Esophagus squamous epithelium (tissue), 5 donors: ENCODE measurements around the gene PSMB5. TPM values are rescaled to one million over a fixed set of nuclear protein-coding genes. Genes with fewer than 3 reads are reported as not detected.
"Not testable (repeated sequence)": the region's sequence is repeated elsewhere in the genome, so short reads cannot be mapped to it uniquely, and the experiment has no call there.

Experiments
- DNase-seq: peaks from one replicate; lab custom pipeline; 2025; lab: John Stamatoyannopoulos, UW
- H3K27ac ChIP-seq, 4 donors: fragments of 200-600 bp; sonication (generic); one replicate each; pipeline ENCODE4 v1.5.1; 2016 to 2019; ENCODE audit warnings: mild to moderate bottlenecking in 1 of 4
- H3K27me3 ChIP-seq, 4 donors: fragments of 200-600 bp; sonication (generic); 1 replicate in 3 of 4; 2 replicates in 1 of 4; pipeline versions ENCODE4 v1.5.1 to v1.6.0; 2017 to 2021; ENCODE audit warnings: antibody characterized with exemption in 1 of 4
- H3K36me3 ChIP-seq, 3 donors: fragments of 200-600 bp; sonication (generic); one replicate each; pipeline ENCODE4 v1.5.1; 2016 to 2019
- H3K4me1 ChIP-seq, 3 donors: fragments of 200-600 bp; sonication (generic); one replicate each; pipeline ENCODE4 v1.5.1; 2017 to 2019
- H3K4me3 ChIP-seq, 4 donors: fragments of 200-600 bp; sonication (generic); 1 replicate in 3 of 4; 2 replicates in 1 of 4; pipeline ENCODE4 v1.5.1; 2016 to 2019; ENCODE audit warnings: mild to moderate bottlenecking in 2 of 4, moderate library complexity in 1 of 4
- H3K9me3 ChIP-seq, 3 donors: fragments of 200-600 bp; sonication (generic); one replicate each; pipeline ENCODE4 v1.5.1; 2016 to 2019
- CTCF ChIP-seq, 6 experiments: fragments of 450-650 bp in 4 of 6; fragments of 200-600 bp in 2 of 6; sonication (generic) in 2 of 6; IDR thresholded peaks; one replicate each; pipeline ENCODE4 v1.5.1; 2016 to 2019; ENCODE audit warnings: antibody characterized with exemption in 6 of 6, mild to moderate bottlenecking in 4 of 6, moderate library complexity in 4 of 6
- POLR2A ChIP-seq, 4 donors: fragments of 450-650 bp; IDR thresholded peaks; one replicate each; pipeline ENCODE4 v1.6.1; 2017; ENCODE audit warnings: antibody characterized with exemption in 4 of 4, mild to moderate bottlenecking in 4 of 4, moderate library complexity in 3 of 4
- WGBS, 2 donors: methylation state at CpG; one replicate each; pipeline ENCODE4 v1.1.5; 2018; 5-methylcytosine and 5-hydroxymethylcytosine counted together
- intact Hi-C: fragments of 100-400 bp; cut with DNase I; formaldehyde crosslinking; loops from one replicate; pipeline ENCODE4 v1.15.0; 2022
- total RNA-seq, 4 donors: library from RNA; depleted of rRNA; stranded (reverse); fragments of >200 nt; gene quantifications; one replicate each; pipeline ENCODE4 v1.1.0, GENCODE V29; 2016
- donor health status: DM: yes; HTN: yes; CAD: no.

PSMB5 gene
- total RNA-seq, 4 donors from 2014 or later, result 140 to 185 (median 153) TPM

- H3K4me3 ChIP-seq, result no peak overlapping the region
- WGBS, 2 donors, result 33 to 34% methylated on average over 3 of the region's 3 CpGs
- H3K27ac ChIP-seq, result peak overlapping the region in 1 of 4 donors; percentile 88
- no peaks in the 10 kb centered on the region for H3K27me3 ChIP-seq
- intact Hi-C loops, result no loop called here
- H3K36me3 ChIP-seq, result no peaks in the 10 kb centered on the region
- no peak for DNase-seq
- no peaks in the 10 kb centered on the region for H3K9me3 ChIP-seq
- no peak for TF ChIP-seq CTCF (IDR thresholded peaks at IDR 0.05)
- peaks cover 6 to 41% (median 10%) of the 10 kb centered on the region in 3 donors for H3K4me1 ChIP-seq
Measured at GRCh38 chr14:23008831-23009230, 25.9 kb downstream of the PSMB5 start.

GRCh38 chr14:23006544-23007419 lies 27.9 kb downstream of the PSMB5 start:
- Histone ChIP-seq H3K4me1 (peaks cover 6 to 41% (median 10%) of the 10 kb centered on the region in 3 donors), H3K36me3 (no peaks in the 10 kb centered on the region), H3K4me3 (peak overlapping the region; percentile 50 to 87 (median 71)), H3K9me3 (no peaks in the 10 kb centered on the region), H3K27me3 (no peaks in the 10 kb centered on the region), H3K27ac (peak overlapping the region; percentile 91 to 97 (median 94))
- DNase-seq, result peak; percentile 89
- TF ChIP-seq CTCF (IDR thresholded peaks at IDR 0.05), result no peak
- peak in 2 of 4 donors; percentile 78 to 87 for TF ChIP-seq POLR2A (IDR thresholded peaks at IDR 0.05)
- intact Hi-C loops, result no loop called here
- WGBS, 2 donors, result 1% methylated on average over 22 to 41 of the region's 62 CpGs

- Histone ChIP-seq H3K27ac (peak overlapping the region; percentile 91 to 97 (median 94)), H3K27me3 (no peaks in the 10 kb centered on the region), H3K9me3 (no peaks in the 10 kb centered on the region), H3K36me3 (no peaks in the 10 kb centered on the region), H3K4me1 (peaks cover 6 to 41% (median 10%) of the 10 kb centered on the region in 3 donors), H3K4me3 (peak overlapping the region; percentile 50 to 87 (median 71))
- WGBS, 2 donors, result 50% methylated on average over 5 of the region's 5 CpGs
- TF ChIP-seq CTCF (IDR thresholded peaks at IDR 0.05), result no peak
- TF ChIP-seq POLR2A (IDR thresholded peaks at IDR 0.05), result no peak
- no peak for DNase-seq
- intact Hi-C loops, result no loop called here
Measured at GRCh38 chr14:23006188-23006534, 28.5 kb downstream of the PSMB5 start.

GRCh38 chr14:23005451-23006187 lies 29.1 kb downstream of the PSMB5 start:
- Histone ChIP-seq H3K27ac (peak overlapping the region in 1 of 4 donors; percentile 92), H3K36me3 (no peaks in the 10 kb centered on the region), H3K4me1 (peaks cover 6 to 41% (median 10%) of the 10 kb centered on the region in 3 donors), H3K27me3 (no peaks in the 10 kb centered on the region), H3K9me3 (no peaks in the 10 kb centered on the region), H3K4me3 (no peak overlapping the region)
- TF ChIP-seq CTCF (IDR thresholded peaks at IDR 0.05) (no peak), POLR2A (IDR thresholded peaks at IDR 0.05) (no peak)
- no peak for DNase-seq
- intact Hi-C loops, result no loop called here
- WGBS, 2 donors, result 63 to 66% methylated on average over 3 of the region's 3 CpGs

- DNase-seq, result not testable (repeated sequence)
- peaks cover 6 to 30% (median 10%) of the 10 kb centered on the region in 3 donors for H3K4me1 ChIP-seq
Measured at GRCh38 chr14:23004274-23004673, 30.4 kb downstream of the PSMB5 start.

More at GRCh38 chr14:23004274-23004673, 30.4 kb downstream of the PSMB5 start:
- WGBS, 2 donors, result 83 to 100% methylated on average over 1 to 3 of the region's 4 CpGs
- H3K4me3 ChIP-seq, intact Hi-C loops, H3K9me3 ChIP-seq, H3K27me3 ChIP-seq, H3K27ac ChIP-seq, H3K36me3 ChIP-seq: not testable (repeated sequence)
